Bronchial epithelial cell (primary cell): ENCODE measurements around the gene SEC14L6. TPM values are rescaled to one million over a fixed set of nuclear protein-coding genes. Genes with fewer than 3 reads are reported as not detected.

Source experiments
- DNase-seq: peaks from one replicate; pipeline ENCODE4 v3.0.0-alpha.2; 2010; ENCODE audit warnings: low read depth
- FAIRE-seq: peaks from 2 replicates; lab custom pipeline; 2011; peaks lifted over from hg19 to GRCh38; lab: Jason Lieb, UNC
- H3K27me3 ChIP-seq: 2 replicates; pipeline ENCODE4 v1.5.1; 2011; ENCODE audit warnings: low read length; ENCODE audit not compliant: control insufficient read depth, insufficient read depth
- H3K36me3 ChIP-seq: 2 replicates; pipeline ENCODE4 v1.5.1; 2011; ENCODE audit warnings: low read length; ENCODE audit not compliant: control insufficient read depth, insufficient read depth
- H3K4me3 ChIP-seq: 2 replicates; pipeline ENCODE4 v1.5.1; 2011; ENCODE audit warnings: mild to moderate bottlenecking, low read depth, low read length, control low read depth
- total RNA-seq: library from RNA; depleted of rRNA; stranded (reverse); fragments of >200 nt; gene quantifications from 2 replicates; pipeline ENCODE4 v1.2.1, GENCODE V29; 2014
- TF ChIP-seq, protein P1 (sequence below): IDR thresholded peaks from 2 replicates; pipeline ENCODE4 v1.5.1; 2011; ENCODE audit warnings: mild to moderate bottlenecking, moderate library complexity, low read length, control low read depth, inconsistent platforms; ENCODE audit not compliant: insufficient read depth, severe bottlenecking

The SEC14L6 gene
- total RNA-seq, 1 donor from 2014 or later, result not detected

DNA sequence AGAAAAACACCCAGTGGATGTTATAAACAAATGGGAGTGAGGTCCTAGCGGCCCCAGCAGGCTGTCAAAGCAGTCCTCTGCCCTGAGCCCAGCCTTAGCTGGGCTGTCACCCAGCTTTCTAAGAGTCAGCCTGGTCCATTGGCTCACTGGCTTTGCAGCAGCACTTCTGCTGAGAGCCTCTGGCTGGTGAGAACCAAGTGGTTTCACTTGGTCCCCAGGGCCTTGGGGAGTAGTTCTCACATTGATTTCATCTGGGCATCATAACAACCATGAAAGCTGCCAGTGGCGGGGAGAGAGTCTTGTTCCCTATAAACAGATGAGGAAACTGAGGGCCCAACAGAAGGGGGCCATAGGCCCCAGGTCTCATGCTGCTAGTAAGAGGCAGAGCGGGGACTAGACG lies 11.4 kb downstream of the SEC14L6 start:
- TF ChIP-seq, protein P1, sequence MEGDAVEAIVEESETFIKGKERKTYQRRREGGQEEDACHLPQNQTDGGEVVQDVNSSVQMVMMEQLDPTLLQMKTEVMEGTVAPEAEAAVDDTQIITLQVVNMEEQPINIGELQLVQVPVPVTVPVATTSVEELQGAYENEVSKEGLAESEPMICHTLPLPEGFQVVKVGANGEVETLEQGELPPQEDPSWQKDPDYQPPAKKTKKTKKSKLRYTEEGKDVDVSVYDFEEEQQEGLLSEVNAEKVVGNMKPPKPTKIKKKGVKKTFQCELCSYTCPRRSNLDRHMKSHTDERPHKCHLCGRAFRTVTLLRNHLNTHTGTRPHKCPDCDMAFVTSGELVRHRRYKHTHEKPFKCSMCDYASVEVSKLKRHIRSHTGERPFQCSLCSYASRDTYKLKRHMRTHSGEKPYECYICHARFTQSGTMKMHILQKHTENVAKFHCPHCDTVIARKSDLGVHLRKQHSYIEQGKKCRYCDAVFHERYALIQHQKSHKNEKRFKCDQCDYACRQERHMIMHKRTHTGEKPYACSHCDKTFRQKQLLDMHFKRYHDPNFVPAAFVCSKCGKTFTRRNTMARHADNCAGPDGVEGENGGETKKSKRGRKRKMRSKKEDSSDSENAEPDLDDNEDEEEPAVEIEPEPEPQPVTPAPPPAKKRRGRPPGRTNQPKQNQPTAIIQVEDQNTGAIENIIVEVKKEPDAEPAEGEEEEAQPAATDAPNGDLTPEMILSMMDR, result no peak
- no peaks in the 10 kb centered on the region for H3K27me3 ChIP-seq

DNA sequence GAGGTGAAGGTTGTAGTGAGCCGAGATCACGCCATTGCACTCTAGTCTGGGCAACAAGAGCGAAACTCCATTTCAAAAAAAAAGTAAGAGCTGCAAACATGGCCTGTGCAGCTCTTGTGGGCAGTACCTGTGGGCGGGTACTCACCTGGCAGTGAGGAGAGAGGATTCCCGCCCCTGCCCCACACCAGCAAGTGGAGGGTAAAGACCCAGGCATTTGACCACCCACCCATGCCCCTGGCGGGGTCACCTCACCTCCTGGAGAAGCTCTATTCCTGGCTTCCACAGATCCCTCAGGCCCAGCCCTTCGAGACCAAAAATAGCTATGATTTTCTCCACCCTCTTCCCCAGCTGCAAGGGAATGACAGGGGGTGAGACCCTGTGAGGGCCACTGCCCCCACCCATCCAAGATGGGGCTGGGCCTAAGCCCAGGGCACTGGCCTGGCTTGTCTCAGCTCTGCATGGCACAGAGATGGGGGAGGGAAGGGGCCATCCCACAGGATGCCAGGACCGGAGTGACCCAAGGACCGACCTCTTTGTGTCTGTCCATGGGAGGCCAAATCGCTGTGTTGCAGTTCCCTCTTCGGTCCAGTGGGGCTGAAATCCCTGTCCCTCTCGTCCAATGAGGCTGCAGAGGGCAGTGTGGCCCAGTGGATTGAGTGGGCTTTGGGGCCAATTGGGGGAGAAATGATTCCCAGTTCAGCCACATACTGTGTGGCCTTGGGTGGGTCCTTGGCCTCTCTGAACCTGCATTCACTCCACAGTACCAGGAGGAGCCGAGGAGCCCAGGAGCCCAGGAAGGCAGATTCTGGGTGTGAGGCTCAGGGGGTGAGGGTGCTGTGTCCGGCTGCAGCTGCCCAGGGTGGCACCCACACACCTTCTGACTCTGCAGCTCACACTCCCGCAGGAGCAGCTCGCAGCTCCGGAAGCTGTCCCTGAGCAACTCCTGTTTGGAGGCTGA lies 14.6 kb downstream of the SEC14L6 start:
- Histone ChIP-seq H3K36me3 (no peaks in the 10 kb centered on the region), H3K27me3 (no peaks in the 10 kb centered on the region), H3K4me3 (no peak overlapping the region)
- FAIRE-seq, result no peak
- DNase-seq, result no peak
- TF ChIP-seq, protein P1, result no peak

More for the DNA sequence above, 11.4 kb downstream of the SEC14L6 start:
- FAIRE-seq (no peak), DNase-seq (no peak)
- Histone ChIP-seq H3K4me3 (no peak overlapping the region), H3K36me3 (no peaks in the 10 kb centered on the region)

DNA sequence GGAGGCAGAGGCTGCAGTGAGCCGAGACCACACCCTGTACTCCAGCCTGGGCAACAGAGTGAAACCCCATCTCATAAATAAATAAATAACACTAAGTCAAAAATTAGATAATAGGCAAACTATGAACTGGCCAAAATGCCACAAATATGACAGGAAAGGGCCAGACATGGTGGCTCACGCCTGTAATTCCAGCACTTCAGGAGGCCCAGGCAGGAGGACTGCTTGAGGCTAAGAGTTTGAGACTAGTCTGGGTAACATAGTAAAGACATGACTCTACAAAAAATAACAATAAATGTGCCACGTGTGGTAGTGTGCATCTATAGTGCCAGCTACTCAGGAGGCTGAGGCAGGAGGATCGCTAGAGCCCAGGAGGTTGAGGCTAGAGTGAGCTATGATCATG lies 19.9 kb downstream of the SEC14L6 start:
- Histone ChIP-seq H3K36me3 (no peaks in the 10 kb centered on the region), H3K27me3 (peaks cover 4% of the 10 kb centered on the region), H3K4me3 (no peak overlapping the region)
- TF ChIP-seq, protein P1, result no peak
- DNase-seq (no peak), FAIRE-seq (no peak)

DNA sequence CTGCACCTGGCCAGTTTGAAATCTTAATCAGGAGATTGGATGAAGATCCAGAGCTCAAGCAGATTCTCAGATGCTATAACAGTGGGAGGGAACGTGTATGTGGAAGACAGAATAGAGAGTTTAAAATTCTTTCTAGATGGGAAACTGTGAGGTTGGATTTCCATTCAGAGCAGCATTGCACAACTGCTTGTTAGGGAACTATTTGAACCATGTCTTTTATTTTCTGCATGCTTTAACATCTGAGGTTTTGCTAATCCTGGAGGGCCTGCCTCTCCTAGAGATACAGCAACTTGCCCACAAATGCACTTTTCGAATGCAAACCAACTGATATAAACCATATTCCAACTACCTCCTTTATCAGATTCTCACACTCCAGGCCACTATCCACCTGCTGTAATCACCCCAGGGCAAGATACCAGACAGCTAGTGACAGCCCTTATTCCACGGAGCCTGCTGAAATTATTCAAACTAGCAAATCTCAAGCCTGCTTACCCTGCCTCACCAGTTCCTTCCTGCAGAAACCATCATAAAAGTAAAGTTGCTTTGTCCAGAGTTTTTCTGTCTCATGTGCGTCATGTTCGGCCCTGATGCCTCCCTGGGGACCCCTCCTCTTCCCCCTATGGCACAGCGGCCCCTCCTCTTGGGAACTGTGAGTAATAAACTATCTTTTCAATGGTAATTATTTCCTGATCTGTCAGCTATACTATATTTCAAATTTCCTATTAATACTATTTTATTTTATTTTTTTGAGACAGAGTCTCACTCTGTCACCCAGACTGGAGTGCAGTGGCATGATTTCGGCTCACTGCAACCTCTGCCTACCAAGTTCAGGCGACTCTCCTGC lies 22.7 kb downstream of the SEC14L6 start:
- FAIRE-seq (no peak), DNase-seq (no peak)
- H3K36me3 ChIP-seq, result no peaks in the 10 kb centered on the region
- H3K27me3 ChIP-seq, result peaks cover 6% of the 10 kb centered on the region
- TF ChIP-seq, protein P1, result no peak
- no peak overlapping the region for H3K4me3 ChIP-seq

DNA sequence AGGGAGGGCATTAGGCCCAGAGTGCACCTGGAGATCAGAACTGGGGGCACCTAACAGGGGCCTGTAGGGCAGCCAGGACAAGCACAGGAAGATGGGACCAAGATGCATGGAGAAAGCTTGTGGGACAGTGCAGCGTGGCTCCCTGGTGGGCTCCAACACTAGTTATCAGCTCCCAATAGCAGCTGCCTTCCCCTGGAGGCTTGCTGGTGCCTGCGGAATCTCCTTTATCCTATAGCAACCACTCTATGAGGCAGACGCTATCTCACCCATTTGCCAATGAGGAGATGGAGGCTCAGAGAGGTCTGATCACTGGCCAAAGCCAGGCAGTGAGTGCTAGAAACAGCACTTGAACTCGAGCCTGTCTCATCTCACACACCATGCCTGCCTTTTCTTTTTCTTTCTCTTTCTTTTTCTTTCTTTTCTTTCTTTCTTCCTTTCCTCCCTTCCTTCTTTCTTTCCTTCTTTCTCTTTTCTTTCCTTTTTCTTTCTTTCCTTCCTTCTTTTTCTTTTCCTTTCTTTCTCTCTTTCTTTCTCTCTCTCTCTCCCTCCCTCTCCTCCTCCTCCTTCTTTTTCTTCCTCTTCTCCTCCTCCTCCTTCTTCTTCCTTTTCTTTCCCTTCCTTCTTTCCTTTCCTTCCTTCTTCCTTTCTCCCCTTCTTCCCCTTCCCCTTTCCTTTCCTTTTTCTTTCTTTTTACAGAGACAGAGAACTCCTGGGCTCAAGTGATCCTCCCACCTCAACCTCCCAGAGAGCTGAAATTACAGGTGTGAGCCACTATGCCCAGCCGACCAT lies 25.0 kb downstream of the SEC14L6 start:
- Histone ChIP-seq H3K27me3 (peaks cover 6% of the 10 kb centered on the region), H3K36me3 (no peaks in the 10 kb centered on the region), H3K4me3 (no peak overlapping the region)
- FAIRE-seq (no peak), DNase-seq (no peak)
- TF ChIP-seq, protein P1, result no peak
